Measurements from ENCODE around the gene JARID2.

GRCh38 chr6:15457121-15457650 is 211.3 kb downstream of the JARID2 start:
- TF ChIP-seq POLR2AphosphoS5 (IDR thresholded peaks at IDR 0.05; ENCODE audit: low read depth, low read length) = no peak
- no peak for TF ChIP-seq POLR2A (IDR thresholded peaks at IDR 0.05; ENCODE audit: low read depth, low read length)
- TF ChIP-seq PAX5 (IDR thresholded peaks at IDR 0.05; ENCODE audit: insufficient read depth, low read length, severe bottlenecking) = no peak
- no peak for TF ChIP-seq POU2F2 (IDR thresholded peaks at IDR 0.05; ENCODE audit: low read depth, low read length)
